HG03460 (cell line): ENCODE data around the gene ZDHHC7.

Source experiments
- ATAC-seq: cut with Tn5 transposase; IDR thresholded peaks from one replicate; pipeline ENCODE4 v1.9.1; 2021; ENCODE audit not compliant: unreplicated experiment

The ZDHHC7 gene

GRCh38 chr16:84925092-84925772, 86.1 kb downstream of the ZDHHC7 start:
- ATAC-seq, result no peak

- no peak for ATAC-seq
Measured at GRCh38 chr16:84924331-84925091, 86.8 kb downstream of the ZDHHC7 start.
